ENCODE measurements around the gene SPART. TPM values are rescaled to one million over a fixed set of nuclear protein-coding genes. Genes with fewer than 3 reads are reported as not detected.

Gene SPART
- total RNA-seq, 1 donor, result 102 TPM

GRCh38 chr13:36297366-36298338 is 48.5 kb downstream of the SPART start, which contains the start of gene CCDC169:
Gene CCDC169 (minus strand): TSS chr13:36297814. CDS start chr13:36297719, 95 bp downstream.
- peaks cover 14% of the 10 kb centered on the region for H3K4me1 ChIP-seq (ENCODE audit: insufficient read depth, low read length)
- H3K9me3 ChIP-seq (ENCODE audit: low read depth, low read length), result no peaks in the 10 kb centered on the region
- H2AFZ ChIP-seq (ENCODE audit: low read length), result peak within 1 kb of the TSS; percentile 98
- H3K36me3 ChIP-seq (ENCODE audit: insufficient read depth, low read length), result no peaks in the 10 kb centered on the region
- H4K20me1 ChIP-seq (ENCODE audit: insufficient read depth, low read length), result no peaks in the 10 kb centered on the region
- peak within 1 kb of the TSS; percentile 87 for H3K27ac ChIP-seq (ENCODE audit: low read depth, low read length)
- TF ChIP-seq CTCF (IDR thresholded peaks at IDR 0.05; ENCODE audit: extremely low read depth, low read depth, low read length), result no peak
- peaks cover 2% of the 10 kb centered on the region for H3K79me2 ChIP-seq (ENCODE audit: insufficient read depth, low read length)
- peak within 1 kb of the TSS; percentile 90 for H3K4me3 ChIP-seq (ENCODE audit: insufficient read depth, low read length)
- DNase-seq (ENCODE audit: insufficient read length, low spot score, missing footprints), result peak; percentile 86
- peak within 1 kb of the TSS; percentile 99 for H3K4me2 ChIP-seq (ENCODE audit: insufficient read depth, low read length)
- no peaks in the 10 kb centered on the region for H3K27me3 ChIP-seq (ENCODE audit: insufficient read depth, low read length)

DNA sequence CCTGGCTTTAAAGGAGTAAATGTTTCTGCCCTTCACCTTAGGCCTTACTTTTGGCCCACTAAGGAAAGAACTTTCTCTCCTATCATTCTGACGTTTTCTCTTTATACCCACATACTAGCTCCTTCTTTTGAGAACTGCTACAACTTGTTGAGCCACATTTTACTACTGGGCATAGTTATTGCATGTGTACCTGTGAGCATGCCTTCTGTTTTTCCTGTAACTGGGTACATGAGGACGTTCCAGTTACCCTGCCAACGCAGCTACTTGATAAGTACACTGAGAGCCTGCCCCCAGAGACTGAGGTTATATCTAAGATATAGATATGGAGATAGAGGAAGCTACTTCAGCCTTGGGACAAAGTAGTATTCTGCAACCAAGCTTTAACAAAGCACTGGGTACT is 52.1 kb downstream of the SPART start:
- no peaks in the 10 kb centered on the region for H3K36me3 ChIP-seq (ENCODE audit: insufficient read depth, low read length)

DNA sequence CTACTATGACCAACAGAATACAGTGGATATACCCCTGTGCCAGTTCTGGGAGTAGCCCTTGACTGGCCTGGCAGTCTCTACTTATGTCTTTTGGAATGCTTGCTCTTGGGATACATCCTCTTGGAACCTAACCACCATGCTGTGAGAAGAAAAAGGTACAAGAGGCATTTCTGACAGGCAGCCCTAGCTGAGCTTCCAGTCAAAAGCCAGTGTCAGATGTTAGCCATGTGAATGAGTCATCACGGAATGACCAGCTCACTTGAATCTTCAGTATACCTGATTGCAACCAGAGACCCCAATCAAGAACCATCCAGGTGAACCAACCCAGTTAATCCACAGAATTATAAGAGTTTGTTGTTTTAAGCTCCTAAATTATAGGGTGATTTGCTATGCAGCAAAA is 52.7 kb downstream of the SPART start:
- Histone ChIP-seq H3K36me3 (ENCODE audit: insufficient read depth, low read length) (no peaks in the 10 kb centered on the region), H3K4me3 (ENCODE audit: insufficient read depth, low read length) (no peak overlapping the region), H2AFZ (ENCODE audit: low read length) (no peak overlapping the region), H3K4me2 (ENCODE audit: insufficient read depth, low read length) (no peak overlapping the region), H4K20me1 (ENCODE audit: insufficient read depth, low read length) (no peaks in the 10 kb centered on the region), H3K27me3 (ENCODE audit: insufficient read depth, low read length) (no peaks in the 10 kb centered on the region), H3K9me3 (ENCODE audit: low read depth, low read length) (peaks cover 2% of the 10 kb centered on the region), H3K79me2 (ENCODE audit: insufficient read depth, low read length) (peaks cover 2% of the 10 kb centered on the region), H3K4me1 (ENCODE audit: insufficient read depth, low read length) (peaks cover 10% of the 10 kb centered on the region), H3K27ac (ENCODE audit: low read depth, low read length) (no peak overlapping the region)
- DNase-seq (ENCODE audit: insufficient read length, low spot score, missing footprints), result no peak
- no peak for TF ChIP-seq CTCF (IDR thresholded peaks at IDR 0.05; ENCODE audit: extremely low read depth, low read depth, low read length)

More for the DNA sequence above, 52.1 kb downstream of the SPART start:
- no peaks in the 10 kb centered on the region for H3K27me3 ChIP-seq (ENCODE audit: insufficient read depth, low read length)
- no peaks in the 10 kb centered on the region for H4K20me1 ChIP-seq (ENCODE audit: insufficient read depth, low read length)
- no peak overlapping the region for H2AFZ ChIP-seq (ENCODE audit: low read length)
- peaks cover 14% of the 10 kb centered on the region for H3K4me1 ChIP-seq (ENCODE audit: insufficient read depth, low read length)
- DNase-seq (ENCODE audit: insufficient read length, low spot score, missing footprints), result peak; percentile 76
- no peak for TF ChIP-seq CTCF (IDR thresholded peaks at IDR 0.05; ENCODE audit: extremely low read depth, low read depth, low read length)
- H3K4me2 ChIP-seq (ENCODE audit: insufficient read depth, low read length), result no peak overlapping the region
- peaks cover 2% of the 10 kb centered on the region for H3K9me3 ChIP-seq (ENCODE audit: low read depth, low read length)
- H3K79me2 ChIP-seq (ENCODE audit: insufficient read depth, low read length), result peaks cover 2% of the 10 kb centered on the region
- no peak overlapping the region for H3K4me3 ChIP-seq (ENCODE audit: insufficient read depth, low read length)
- H3K27ac ChIP-seq (ENCODE audit: low read depth, low read length), result no peak overlapping the region

DNA sequence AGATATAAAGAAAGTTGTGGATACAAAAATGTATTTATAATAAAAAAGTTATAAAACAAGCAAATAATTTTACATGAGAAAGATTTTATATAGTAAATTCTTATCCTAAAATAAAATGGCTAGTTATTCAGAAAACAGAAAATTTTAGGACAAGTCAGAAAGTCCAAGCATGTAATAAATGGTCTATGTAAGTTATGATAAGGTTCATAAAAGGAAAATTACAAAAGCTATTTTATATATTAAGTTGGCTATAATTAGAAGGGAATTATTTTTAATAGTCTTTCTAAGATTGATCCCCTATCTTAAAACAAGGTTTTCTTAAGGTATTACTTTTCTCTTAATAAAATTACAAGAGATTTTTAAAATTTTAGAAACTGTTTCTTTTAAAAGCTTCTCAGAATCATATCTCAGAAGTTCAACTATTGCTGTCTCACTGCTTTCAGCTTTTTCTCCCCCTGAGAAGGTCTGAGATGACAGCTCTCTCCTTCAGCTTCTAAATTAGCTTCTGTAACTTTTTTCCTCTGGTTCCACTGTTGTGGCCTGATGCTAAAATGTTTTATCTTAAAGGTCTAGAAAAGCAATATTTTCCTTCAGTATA is 57.3 kb downstream of the SPART start:
- Histone ChIP-seq H3K36me3 (ENCODE audit: insufficient read depth, low read length) (no peaks in the 10 kb centered on the region), H3K79me2 (ENCODE audit: insufficient read depth, low read length) (no peaks in the 10 kb centered on the region), H3K4me2 (ENCODE audit: insufficient read depth, low read length) (no peak overlapping the region), H3K9me3 (ENCODE audit: low read depth, low read length) (peaks cover 2% of the 10 kb centered on the region), H3K27ac (ENCODE audit: low read depth, low read length) (no peak overlapping the region), H3K27me3 (ENCODE audit: insufficient read depth, low read length) (no peaks in the 10 kb centered on the region), H2AFZ (ENCODE audit: low read length) (no peak overlapping the region), H3K4me3 (ENCODE audit: insufficient read depth, low read length) (no peak overlapping the region), H3K4me1 (ENCODE audit: insufficient read depth, low read length) (no peaks in the 10 kb centered on the region), H4K20me1 (ENCODE audit: insufficient read depth, low read length) (no peaks in the 10 kb centered on the region)
- DNase-seq (ENCODE audit: insufficient read length, low spot score, missing footprints), result no peak
- no peak for TF ChIP-seq CTCF (IDR thresholded peaks at IDR 0.05; ENCODE audit: extremely low read depth, low read depth, low read length)
